Activated T-helper 1 cell treated with anti-CD3 and anti-CD28 coated beads, Interleukin-12 subunit alpha, Interleukin-12 subunit beta, Interleukin-2, Interleukin-4 antibody, amounts not matched to agents 30 ng/mL and 10 ng/mL and 1 ng/mL, durations not matched to agents 14 hours and 24 hours and 36 hours (primary cell): ENCODE results near the gene DUOXA1. TPM values are rescaled to one million over a fixed set of nuclear protein-coding genes. Genes with fewer than 3 reads are reported as not detected.

Experiments
- DNase-seq: peaks from one replicate; pipeline ENCODE4 v3.0.0; 2021; ENCODE audit warnings: low spot score
- H3K27ac Mint-ChIP-seq: one replicate; pipeline ENCODE4 v1.8.0; 2021; ENCODE audit warnings: mild to moderate bottlenecking, mixed read lengths
- H3K27me3 Mint-ChIP-seq: one replicate; pipeline ENCODE4 v1.8.0; 2022; ENCODE audit warnings: mild to moderate bottlenecking, moderate library complexity, mixed read lengths; ENCODE audit not compliant: insufficient read depth
- H3K36me3 Mint-ChIP-seq: one replicate; pipeline ENCODE4 v1.8.0; 2021; ENCODE audit warnings: low read depth, mixed read lengths
- H3K4me1 Mint-ChIP-seq: one replicate; pipeline ENCODE4 v1.8.0; 2021; ENCODE audit warnings: low read depth, mixed read lengths
- H3K4me3 Mint-ChIP-seq: one replicate; pipeline ENCODE4 v1.8.0; 2021; ENCODE audit warnings: mild to moderate bottlenecking, moderate library complexity, mixed read lengths
- H3K9me3 Mint-ChIP-seq: one replicate; pipeline ENCODE4 v1.8.0; 2021; ENCODE audit warnings: mixed read lengths
- intact Hi-C: fragments of 100-400 bp; cut with micrococcal nuclease; formaldehyde crosslinking; loops from one replicate; pipeline ENCODE4 v1.15.1; 2024
- total RNA-seq: library from RNA; stranded (reverse); gene quantifications from 2 replicates; pipeline ENCODE4 v1.2.3, GENCODE V29; 2022

Gene DUOXA1, protein sequence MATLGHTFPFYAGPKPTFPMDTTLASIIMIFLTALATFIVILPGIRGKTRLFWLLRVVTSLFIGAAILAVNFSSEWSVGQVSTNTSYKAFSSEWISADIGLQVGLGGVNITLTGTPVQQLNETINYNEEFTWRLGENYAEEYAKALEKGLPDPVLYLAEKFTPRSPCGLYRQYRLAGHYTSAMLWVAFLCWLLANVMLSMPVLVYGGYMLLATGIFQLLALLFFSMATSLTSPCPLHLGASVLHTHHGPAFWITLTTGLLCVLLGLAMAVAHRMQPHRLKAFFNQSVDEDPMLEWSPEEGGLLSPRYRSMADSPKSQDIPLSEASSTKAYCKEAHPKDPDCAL
- total RNA-seq, result 0.37 TPM in 1 of 2 replicates, not detected in the other

DNA sequence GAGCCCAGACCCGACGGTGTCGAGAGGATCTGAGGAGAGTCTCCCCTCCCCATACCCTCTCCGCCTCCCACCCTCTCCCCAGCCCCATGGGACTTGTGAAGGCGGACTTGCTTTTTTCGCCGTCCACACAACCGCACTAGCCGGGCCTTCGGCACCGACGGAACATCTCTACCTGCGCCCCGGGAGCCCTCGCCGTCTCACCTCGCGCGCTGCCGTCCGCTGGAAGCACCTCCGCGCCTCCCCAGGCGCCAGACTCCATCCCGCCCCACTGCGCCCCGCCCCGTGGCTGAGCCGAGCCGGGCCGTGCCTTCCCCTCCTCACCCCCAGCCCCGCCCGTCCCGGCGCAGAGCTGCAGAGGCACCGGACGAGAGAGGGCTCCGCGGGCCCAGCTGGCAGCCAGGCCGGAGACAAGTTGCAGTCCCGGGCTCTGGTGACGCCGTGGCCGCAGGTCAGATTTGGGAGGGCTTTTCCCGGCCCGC, at the start of gene DUOXA1, which contains the start of gene DUOX1:
TSS of gene DUOXA1 (minus strand) at position 229 of the 479 bp plus-strand sequence. CDS start 6,865 bp downstream, outside the sequence.
TSS of gene DUOX1 (plus strand) at position 344 of the 479 bp plus-strand sequence. CDS start 1,973 bp downstream, outside the sequence.
- no peaks in the 10 kb centered on the region for H3K36me3 Mint-ChIP-seq
- intact Hi-C loops, result no loop called here
- H3K27me3 Mint-ChIP-seq, result peaks cover 72% of the 10 kb centered on the region
- H3K9me3 Mint-ChIP-seq, result no peaks in the 10 kb centered on the region
- H3K4me3 Mint-ChIP-seq, result no peak within 1 kb of the TSS
- DNase-seq, result no peak
- no peak within 1 kb of the TSS for H3K27ac Mint-ChIP-seq
- H3K4me1 Mint-ChIP-seq, result no peaks in the 10 kb centered on the region

- H3K4me3 Mint-ChIP-seq, result no peak overlapping the region
Observed at GRCh38 chr15:45177285-45177684, 47.6 kb upstream of the DUOXA1 start.

DNA sequence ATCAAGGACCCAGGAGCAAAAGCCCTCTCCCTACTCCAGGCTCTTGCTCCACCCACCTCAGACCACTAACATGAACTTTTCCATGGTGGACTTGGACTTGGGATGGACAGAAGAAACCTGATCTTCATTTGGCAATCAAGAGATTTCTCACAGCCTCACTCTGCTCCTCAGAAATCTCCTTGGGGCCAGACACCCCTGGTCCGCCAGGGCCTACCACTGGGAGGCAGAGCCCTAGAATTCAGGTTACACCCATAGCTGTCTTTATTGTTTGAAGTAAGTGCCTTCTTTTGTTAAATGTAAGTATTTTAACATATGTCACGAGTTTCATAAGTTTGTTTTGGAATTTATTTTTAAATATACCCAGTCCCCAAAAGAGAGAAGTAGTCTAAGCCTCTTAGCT, 44.9 kb upstream of the DUOXA1 start:
- no peak for DNase-seq
- Mint-ChIP-seq H3K4me1 (no peaks in the 10 kb centered on the region), H3K4me3 (no peak overlapping the region), H3K36me3 (peaks cover 4% of the 10 kb centered on the region), H3K27ac (no peak overlapping the region), H3K9me3 (no peaks in the 10 kb centered on the region), H3K27me3 (peaks cover 2% of the 10 kb centered on the region)
- intact Hi-C loops, result no loop called here

More at GRCh38 chr15:45177285-45177684, 47.6 kb upstream of the DUOXA1 start:
- Mint-ChIP-seq H3K27ac (no peak overlapping the region), H3K9me3 (no peaks in the 10 kb centered on the region), H3K27me3 (peaks cover 3% of the 10 kb centered on the region), H3K4me1 (peaks cover 11% of the 10 kb centered on the region), H3K36me3 (peaks cover 3% of the 10 kb centered on the region)
- DNase-seq, result no peak
- intact Hi-C loops, result no loop called here

DNA sequence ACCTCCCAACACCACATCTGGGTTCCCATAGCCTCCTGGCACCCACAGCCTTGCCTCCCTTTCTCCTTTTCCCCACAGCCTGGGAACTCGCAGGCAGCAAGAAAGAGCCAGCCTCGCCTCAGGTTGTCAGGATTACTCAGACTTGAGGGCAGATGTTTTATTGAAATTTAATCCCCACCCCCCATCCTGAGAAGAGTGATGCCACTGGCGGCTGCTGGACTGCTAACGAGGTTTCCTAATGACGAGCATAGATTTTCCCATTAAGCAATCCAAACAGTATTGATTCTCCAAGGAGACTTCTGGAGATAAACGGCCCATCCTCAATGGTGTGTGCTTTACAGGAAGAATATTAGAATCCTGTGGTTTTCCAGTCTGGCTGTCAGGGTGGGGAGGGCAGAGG, 44.4 kb upstream of the DUOXA1 start:
- DNase-seq, result no peak
- H3K4me1 Mint-ChIP-seq, result no peaks in the 10 kb centered on the region
- H3K9me3 Mint-ChIP-seq, result no peaks in the 10 kb centered on the region
- peaks cover 2% of the 10 kb centered on the region for H3K27me3 Mint-ChIP-seq
- H3K27ac Mint-ChIP-seq, result no peak overlapping the region
- H3K4me3 Mint-ChIP-seq, result no peak overlapping the region
- H3K36me3 Mint-ChIP-seq, result peaks cover 5% of the 10 kb centered on the region
- intact Hi-C loops, result no loop called here

DNA sequence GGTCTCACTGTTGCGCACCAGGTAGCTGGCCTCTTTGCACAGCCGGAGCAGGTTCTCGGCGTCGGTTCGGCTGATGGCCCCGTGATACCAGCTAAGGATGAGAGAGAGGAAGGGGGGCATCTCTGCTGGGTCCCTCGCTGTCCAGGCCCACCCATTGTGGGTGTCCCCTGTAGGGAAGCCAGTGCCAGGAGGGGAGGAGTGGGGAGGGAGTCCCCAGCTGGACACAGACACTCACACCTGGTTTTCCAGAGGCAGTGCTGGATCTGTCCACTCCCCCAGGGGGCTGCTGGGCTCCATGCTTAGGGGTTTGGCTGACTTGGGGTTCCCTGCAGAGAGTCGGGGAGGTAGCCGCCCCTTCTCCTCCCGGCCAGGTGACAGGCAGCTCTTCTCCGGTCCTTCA, 42.2 kb upstream of the DUOXA1 start:
- Mint-ChIP-seq H3K4me1 (no peaks in the 10 kb centered on the region), H3K27me3 (peaks cover 2% of the 10 kb centered on the region), H3K9me3 (no peaks in the 10 kb centered on the region), H3K27ac (no peak overlapping the region), H3K4me3 (no peak overlapping the region), H3K36me3 (peaks cover 5% of the 10 kb centered on the region)
- intact Hi-C loops, result no loop called here
- no peak for DNase-seq

DNA sequence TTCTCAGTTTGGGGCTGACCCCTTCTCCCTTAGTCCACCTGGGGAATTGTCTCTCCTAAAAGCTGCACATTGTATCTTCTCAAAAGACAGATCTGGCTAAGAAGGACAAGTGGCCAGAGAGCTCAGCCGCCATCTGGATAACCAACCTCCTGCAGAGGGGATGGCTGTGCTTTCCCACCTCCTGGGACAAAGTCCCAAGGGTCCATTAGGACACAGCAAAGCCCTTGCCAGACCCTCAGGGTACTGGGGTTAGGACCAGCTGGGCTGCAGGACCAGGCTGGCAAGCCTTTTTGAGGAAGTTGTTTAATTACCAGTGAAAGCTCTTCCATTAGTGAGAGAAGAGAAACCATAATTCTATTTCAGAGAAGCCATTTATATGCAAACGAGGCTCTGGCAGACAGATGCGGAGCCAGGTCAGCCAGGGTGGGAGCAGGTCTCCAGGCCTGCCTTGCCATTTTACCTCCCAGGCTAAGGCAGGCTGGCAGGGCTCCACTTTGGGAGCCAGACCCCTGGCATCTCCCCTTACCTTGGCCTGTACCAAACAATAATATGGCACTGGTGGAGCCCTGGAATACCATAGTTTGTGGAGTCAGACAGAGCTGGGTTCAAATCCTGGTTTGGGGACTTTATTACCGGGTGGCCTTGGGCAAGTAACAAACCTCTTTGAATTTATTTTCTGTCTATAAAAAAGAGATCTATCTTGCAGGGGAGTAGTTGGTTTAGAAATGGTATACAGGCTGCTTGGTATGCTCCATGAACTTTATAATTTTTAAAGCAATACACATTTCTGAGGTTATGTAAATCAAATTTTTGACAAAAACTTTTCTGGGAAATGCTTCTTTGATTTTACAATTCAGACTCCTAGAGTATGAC, 40.2 kb upstream of the DUOXA1 start:
- H3K9me3 Mint-ChIP-seq, result no peaks in the 10 kb centered on the region
- H3K27me3 Mint-ChIP-seq, result peaks cover 2% of the 10 kb centered on the region
- peaks cover 16% of the 10 kb centered on the region for H3K4me1 Mint-ChIP-seq
- intact Hi-C loops, result loop anchor here (10.0 kb wide), 1 partner anchor 415 kb away; the partner anchor contains the start of gene BLOC1S6
- DNase-seq, result no peak
- no peak overlapping the region for H3K4me3 Mint-ChIP-seq
- H3K27ac Mint-ChIP-seq, result no peak overlapping the region
- H3K36me3 Mint-ChIP-seq, result peaks cover 2% of the 10 kb centered on the region

GRCh38 chr15:45168751-45169551, 39.3 kb upstream of the DUOXA1 start:
- intact Hi-C loops, result loop anchor here (10.0 kb wide), 1 partner anchor 416 kb away; the partner anchor contains the start of gene BLOC1S6
- Mint-ChIP-seq H3K4me3 (peak overlapping the region; percentile 49), H3K27me3 (peaks cover 2% of the 10 kb centered on the region), H3K4me1 (peaks cover 17% of the 10 kb centered on the region), H3K27ac (no peak overlapping the region), H3K9me3 (no peaks in the 10 kb centered on the region), H3K36me3 (peaks cover 2% of the 10 kb centered on the region)
- no peak for DNase-seq

GRCh38 chr15:45168286-45168685, 38.6 kb upstream of the DUOXA1 start:
- intact Hi-C loops, result loop anchor here (10.0 kb wide), 1 partner anchor 417 kb away; the partner anchor contains the start of gene BLOC1S6
- Mint-ChIP-seq H3K27me3 (no peaks in the 10 kb centered on the region), H3K4me3 (no peak overlapping the region), H3K27ac (no peak overlapping the region), H3K9me3 (no peaks in the 10 kb centered on the region), H3K4me1 (peaks cover 21% of the 10 kb centered on the region), H3K36me3 (peaks cover 2% of the 10 kb centered on the region)
- DNase-seq, result no peak

- peak overlapping the region; percentile 81 for H3K27ac Mint-ChIP-seq
- DNase-seq, result no peak
- peak overlapping the region; percentile 75 for H3K4me3 Mint-ChIP-seq
- H3K27me3 Mint-ChIP-seq, result no peaks in the 10 kb centered on the region
- H3K9me3 Mint-ChIP-seq, result no peaks in the 10 kb centered on the region
- peaks cover 21% of the 10 kb centered on the region for H3K4me1 Mint-ChIP-seq
- H3K36me3 Mint-ChIP-seq, result peaks cover 2% of the 10 kb centered on the region
- intact Hi-C loops, result loop anchor here (1.0 to 10.0 kb wide), 6 partner anchors 21 to 417 kb away; partner anchors contain the start of gene BLOC1S6
Observed at GRCh38 chr15:45167631-45168205, 38.0 kb upstream of the DUOXA1 start.

GRCh38 chr15:45166834-45167630, 37.4 kb upstream of the DUOXA1 start:
- peak; percentile 77 for DNase-seq
- peak overlapping the region; percentile 75 for H3K4me3 Mint-ChIP-seq
- intact Hi-C loops, result loop anchor here (1.0 to 10.0 kb wide), 6 partner anchors 21 to 418 kb away; partner anchors contain the start of gene BLOC1S6

DNA sequence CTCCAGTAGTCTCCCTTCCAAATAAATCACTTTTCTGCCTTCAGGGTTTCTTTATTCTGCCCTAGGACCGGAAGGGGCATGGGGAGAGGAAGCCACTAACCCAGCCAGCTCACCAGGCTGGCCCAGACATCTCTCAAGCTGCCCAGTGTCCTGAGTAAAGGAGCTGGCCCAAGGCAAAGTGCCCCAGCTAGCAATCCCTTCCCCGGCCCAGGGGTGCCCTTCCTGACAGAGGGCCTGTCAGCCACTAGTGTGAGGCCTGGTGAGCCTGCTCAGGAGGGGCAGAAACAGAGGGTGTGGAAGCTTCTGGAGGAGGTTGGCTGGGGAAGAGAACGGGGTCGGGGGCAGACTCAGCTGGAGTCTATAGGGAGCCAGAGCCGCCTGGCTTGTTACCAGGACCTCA, 35.9 kb upstream of the DUOXA1 start:
- peaks cover 2% of the 10 kb centered on the region for H3K36me3 Mint-ChIP-seq
- intact Hi-C loops, result loop anchor here (10.0 kb wide), 1 partner anchor 419 kb away; the partner anchor contains the start of gene BLOC1S6
- no peaks in the 10 kb centered on the region for H3K27me3 Mint-ChIP-seq
- peak overlapping the region; percentile 75 for H3K4me3 Mint-ChIP-seq
- H3K4me1 Mint-ChIP-seq, result peaks cover 21% of the 10 kb centered on the region
- H3K27ac Mint-ChIP-seq, result peak overlapping the region; percentile 77
- DNase-seq, result no peak
- H3K9me3 Mint-ChIP-seq, result no peaks in the 10 kb centered on the region

More at GRCh38 chr15:45166834-45167630, 37.4 kb upstream of the DUOXA1 start:
- H3K4me1 Mint-ChIP-seq, result peaks cover 21% of the 10 kb centered on the region
- no peaks in the 10 kb centered on the region for H3K27me3 Mint-ChIP-seq
- H3K27ac Mint-ChIP-seq, result peak overlapping the region; percentile 81
- no peaks in the 10 kb centered on the region for H3K9me3 Mint-ChIP-seq
- H3K36me3 Mint-ChIP-seq, result peaks cover 2% of the 10 kb centered on the region
